Body of pancreas (tissue), 4 donors: ENCODE measurements around the gene MORC1. TPM values are rescaled to one million over a fixed set of nuclear protein-coding genes. Genes with fewer than 3 reads are reported as not detected.

ENCODE experiments used
- ATAC-seq: fragments of 150-250 bp; one replicate; pipeline ENCODE4 v1.9.1; 2016
- DNase-seq, 4 donors: peaks; one replicate each; pipeline ENCODE4 v3.0.0-alpha.2; 2019
- H3K27ac ChIP-seq, 4 donors: fragments of 200-600 bp; sonication (generic); 1 replicate in 3 of 4; 2 replicates in 1 of 4; pipeline versions ENCODE4 v1.5.1 to v1.6.1; 2016 to 2019; ENCODE audit warnings: mild to moderate bottlenecking in 1 of 4, mixed read lengths in 1 of 4, moderate library complexity in 1 of 4
- H3K27me3 ChIP-seq, 2 donors: fragments of 200-600 bp; sonication (generic); one replicate each; pipeline ENCODE4 v1.6.0; 2016; ENCODE audit warnings: mild to moderate bottlenecking in 1 of 2
- H3K36me3 ChIP-seq, 2 donors: fragments of 200-600 bp; sonication (generic); replicated peaks in 1 of 2; 2 replicates each; pipeline ENCODE4 v1.5.1; 2016; ENCODE audit warnings: low read depth in 2 of 2; ENCODE audit not compliant: insufficient read depth in 1 of 2
- H3K4me1 ChIP-seq: fragments of 200-600 bp; sonication (generic); one replicate; pipeline ENCODE4 v1.6.0; 2016
- H3K4me3 ChIP-seq, 2 donors: fragments of 200-600 bp; sonication (generic); 1 replicate in 1 of 2; 2 replicates in 1 of 2; pipeline ENCODE4 v1.5.1; 2016 to 2019
- H3K9me3 ChIP-seq, 3 donors: fragments of 200-600 bp; sonication (generic); 1 replicate in 2 of 3; 2 replicates in 1 of 3; pipeline ENCODE4 v1.5.1; 2016
- CTCF ChIP-seq, 7 experiments: fragments of 450-650 bp in 4 of 7; fragments of 200-600 bp in 3 of 7; sonication (generic) in 3 of 7; IDR thresholded peaks; one replicate each; pipeline ENCODE4 v1.5.1; 2016 to 2019; ENCODE audit warnings: antibody characterized with exemption in 7 of 7
- POLR2A ChIP-seq, 3 donors: fragments of 450-650 bp; IDR thresholded peaks; one replicate each; pipeline ENCODE4 v1.6.1; 2016; ENCODE audit warnings: antibody characterized with exemption in 3 of 3, mild to moderate bottlenecking in 2 of 3
- WGBS, 2 donors: methylation state at CpG; one replicate each; pipeline ENCODE4 v1.1.5; 2017; 5-methylcytosine and 5-hydroxymethylcytosine counted together
- intact Hi-C: fragments of 100-400 bp; cut with DNase I; formaldehyde crosslinking; loops from one replicate; pipeline ENCODE4 v1.15.1; 2023
- total RNA-seq, 2 donors: library from RNA; depleted of rRNA; stranded (reverse); fragments of >200 nt; gene quantifications; one replicate each; pipeline ENCODE4 v1.1.0, GENCODE V29; 2016

Gene MORC1, protein sequence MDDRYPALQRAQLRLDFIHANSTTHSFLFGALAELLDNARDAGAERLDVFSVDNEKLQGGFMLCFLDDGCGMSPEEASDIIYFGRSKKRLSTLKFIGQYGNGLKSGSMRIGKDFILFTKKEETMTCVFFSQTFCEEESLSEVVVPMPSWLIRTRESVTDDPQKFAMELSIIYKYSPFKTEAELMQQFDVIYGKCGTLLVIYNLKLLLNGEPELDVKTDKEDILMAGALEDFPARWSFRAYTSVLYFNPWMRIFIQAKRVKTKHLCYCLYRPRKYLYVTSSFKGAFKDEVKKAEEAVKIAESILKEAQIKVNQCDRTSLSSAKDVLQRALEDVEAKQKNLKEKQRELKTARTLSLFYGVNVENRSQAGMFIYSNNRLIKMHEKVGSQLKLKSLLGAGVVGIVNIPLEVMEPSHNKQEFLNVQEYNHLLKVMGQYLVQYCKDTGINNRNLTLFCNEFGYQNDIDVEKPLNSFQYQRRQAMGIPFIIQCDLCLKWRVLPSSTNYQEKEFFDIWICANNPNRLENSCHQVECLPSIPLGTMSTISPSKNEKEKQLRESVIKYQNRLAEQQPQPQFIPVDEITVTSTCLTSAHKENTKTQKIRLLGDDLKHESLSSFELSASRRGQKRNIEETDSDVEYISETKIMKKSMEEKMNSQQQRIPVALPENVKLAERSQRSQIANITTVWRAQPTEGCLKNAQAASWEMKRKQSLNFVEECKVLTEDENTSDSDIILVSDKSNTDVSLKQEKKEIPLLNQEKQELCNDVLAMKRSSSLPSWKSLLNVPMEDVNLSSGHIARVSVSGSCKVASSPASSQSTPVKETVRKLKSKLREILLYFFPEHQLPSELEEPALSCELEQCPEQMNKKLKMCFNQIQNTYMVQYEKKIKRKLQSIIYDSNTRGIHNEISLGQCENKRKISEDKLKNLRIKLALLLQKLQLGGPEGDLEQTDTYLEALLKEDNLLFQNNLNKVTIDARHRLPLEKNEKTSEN
- not detected for total RNA-seq

- no peak for DNase-seq
- intact Hi-C loops: no loop called here
- Histone ChIP-seq H3K9me3 (no peaks in the 10 kb centered on the region), H3K4me1 (no peaks in the 10 kb centered on the region), H3K4me3 (no peak within 1 kb of the TSS), H3K27ac (no peak within 1 kb of the TSS), H3K36me3 (no peaks in the 10 kb centered on the region), H3K27me3 (no peaks in the 10 kb centered on the region)
- TF ChIP-seq POLR2A (IDR thresholded peaks at IDR 0.05) (no peak), CTCF (IDR thresholded peaks at IDR 0.05) (no peak)
- no peak for ATAC-seq
- 92 to 93% methylated on average over 38 of the region's 38 CpGs for WGBS, 2 donors
These were observed at the start of gene MORC1 for GRCh38 chr3:109117939-109118338. Gene MORC1, minus strand, starts transcription at chr3:109118134. Its CDS starts 75 bp downstream, at chr3:109118059.

DNA sequence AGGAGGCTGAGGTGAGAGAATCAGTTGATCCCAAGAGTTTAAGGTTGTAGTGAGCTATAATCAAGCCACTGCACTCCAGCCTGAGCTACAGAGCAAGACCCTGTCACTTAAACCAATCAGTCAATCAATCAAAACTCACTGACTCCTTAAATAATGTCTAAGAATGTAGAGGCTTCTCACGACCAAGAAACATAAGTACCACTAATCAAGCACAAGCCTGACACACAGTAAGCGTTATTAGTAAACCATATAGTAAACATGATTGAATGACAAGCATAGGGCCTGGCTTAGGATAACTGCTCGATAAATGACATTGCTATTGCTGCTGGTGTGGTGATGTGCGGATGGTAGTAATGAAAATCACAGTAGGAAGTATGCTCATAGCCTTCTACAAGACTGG is 48.0 kb upstream of the MORC1 start:
- H3K27ac ChIP-seq: no peak overlapping the region
- DNase-seq: no peak
- WGBS, 2 donors: 66 to 72% methylated on average over 4 of the region's 4 CpGs
- no peak for TF ChIP-seq POLR2A (IDR thresholded peaks at IDR 0.05)
- TF ChIP-seq CTCF (IDR thresholded peaks at IDR 0.05): no peak
- no peak overlapping the region for H3K4me3 ChIP-seq
- no peak for ATAC-seq
- H3K9me3 ChIP-seq: no peaks in the 10 kb centered on the region
- intact Hi-C loops: no loop called here
- no peaks in the 10 kb centered on the region for H3K27me3 ChIP-seq
- H3K36me3 ChIP-seq: no peaks in the 10 kb centered on the region
- H3K4me1 ChIP-seq: no peaks in the 10 kb centered on the region

DNA sequence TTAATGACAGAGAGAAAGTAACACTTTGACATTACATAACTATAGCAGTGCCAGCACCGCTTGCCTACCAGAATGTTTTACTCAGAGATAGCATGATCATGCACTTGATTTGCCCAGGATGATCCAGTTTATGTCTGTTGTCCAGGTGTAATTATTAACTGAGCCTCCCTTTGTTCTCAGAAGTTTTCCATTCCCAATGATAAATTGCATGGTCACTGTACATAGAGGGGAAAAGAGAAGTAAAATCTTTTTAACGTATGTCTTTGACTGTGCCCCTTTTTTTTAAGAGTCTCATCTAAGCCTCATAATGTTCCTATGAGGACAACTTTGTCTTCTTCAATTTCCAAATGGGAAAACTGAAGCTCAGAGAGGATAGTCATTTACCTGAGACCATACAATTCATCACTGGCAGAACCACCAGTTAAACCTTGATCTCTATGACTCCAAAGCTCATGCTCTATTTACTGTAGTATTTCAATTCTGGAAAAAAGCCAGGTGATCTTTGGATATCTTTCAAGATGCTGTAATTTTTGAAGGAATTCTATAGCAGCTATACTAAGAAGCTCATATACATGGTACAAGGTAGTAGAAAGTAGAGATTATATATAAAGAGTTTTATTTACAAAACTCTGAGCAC is 43.7 kb upstream of the MORC1 start:
- 31 to 36% methylated on average over 2 of the region's 2 CpGs for WGBS, 2 donors
- no peaks in the 10 kb centered on the region for H3K36me3 ChIP-seq
- ATAC-seq (no peak), DNase-seq (no peak)
- intact Hi-C loops: no loop called here
- TF ChIP-seq POLR2A (IDR thresholded peaks at IDR 0.05) (no peak), CTCF (IDR thresholded peaks at IDR 0.05) (no peak)
- no peak overlapping the region for H3K4me3 ChIP-seq
- H3K27ac ChIP-seq: no peak overlapping the region
- no peaks in the 10 kb centered on the region for H3K27me3 ChIP-seq
- H3K4me1 ChIP-seq: no peaks in the 10 kb centered on the region
- H3K9me3 ChIP-seq: no peaks in the 10 kb centered on the region

DNA sequence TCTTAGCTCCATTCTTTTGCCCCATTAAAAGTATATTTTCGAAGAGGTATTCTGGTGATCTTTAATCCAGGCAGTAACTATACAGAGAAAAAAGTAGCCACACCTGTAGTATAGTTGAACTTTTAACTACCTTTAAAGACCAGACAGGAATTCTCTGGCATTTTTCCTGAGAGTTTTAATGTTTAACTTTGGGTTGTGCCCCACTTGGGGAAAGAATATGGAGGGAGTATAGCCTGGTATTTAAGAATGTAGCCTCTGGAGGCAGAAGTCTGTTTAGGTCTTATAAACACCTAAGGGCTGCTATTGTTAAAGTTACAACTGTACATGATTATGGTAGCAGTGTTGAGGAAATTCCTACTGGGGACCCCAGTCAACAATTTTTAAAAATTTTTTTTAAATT is 37.9 kb upstream of the MORC1 start:
- TF ChIP-seq POLR2A (IDR thresholded peaks at IDR 0.05): no peak
- no peak for TF ChIP-seq CTCF (IDR thresholded peaks at IDR 0.05)
- no peak overlapping the region for H3K4me3 ChIP-seq
- intact Hi-C loops: no loop called here
- H3K27ac ChIP-seq: no peak overlapping the region
- no peaks in the 10 kb centered on the region for H3K9me3 ChIP-seq
- ATAC-seq (no peak), DNase-seq (no peak)
- H3K36me3 ChIP-seq: no peaks in the 10 kb centered on the region
- WGBS, 2 donors: 20 to 29% methylated on average over 1 of the region's 1 CpG
- H3K4me1 ChIP-seq: no peaks in the 10 kb centered on the region
- H3K27me3 ChIP-seq: no peaks in the 10 kb centered on the region
